Ectodermal cell (in vitro differentiated cells): ENCODE measurements around the gene OR4N2. TPM values are rescaled to one million over a fixed set of nuclear protein-coding genes. Genes with fewer than 3 reads are reported as not detected.
"Not testable (repeated sequence)": the region's sequence is repeated elsewhere in the genome, so short reads cannot be mapped to it uniquely, and the experiment has no call there.

Experiments
- H3K27ac ChIP-seq: 2 replicates; pipeline ENCODE4 v1.7.0; 2013; ENCODE audit warnings: mild to moderate bottlenecking, low read depth, low read length; ENCODE audit not compliant: insufficient read depth, poor library complexity, severe bottlenecking
- H3K27me3 ChIP-seq: 2 replicates; pipeline ENCODE4 v1.7.0; 2013; ENCODE audit warnings: mild to moderate bottlenecking, low read length; ENCODE audit not compliant: insufficient read depth, control insufficient read depth, poor library complexity, severe bottlenecking
- H3K36me3 ChIP-seq: one replicate; pipeline ENCODE4 v1.7.0; 2013; ENCODE audit warnings: low read length; ENCODE audit not compliant: control insufficient read depth, insufficient read depth
- H3K4me1 ChIP-seq: one replicate; pipeline ENCODE4 v1.7.0; 2013; ENCODE audit warnings: low read length; ENCODE audit not compliant: control insufficient read depth, insufficient read depth
- H3K4me3 ChIP-seq: 2 replicates; pipeline ENCODE4 v1.7.0; 2013; ENCODE audit warnings: low read depth, low read length, control low read depth; ENCODE audit not compliant: insufficient read depth
- H3K9me3 ChIP-seq: 2 replicates; pipeline ENCODE4 v1.7.0; 2013; ENCODE audit warnings: mild to moderate bottlenecking, low read length, moderate library complexity; ENCODE audit not compliant: control insufficient read depth
- WGBS, 2 experiments: methylation state at CpG; one replicate each; pipeline ENCODE4 v1.1.7; 2013; ENCODE audit warnings: missing lambda C conversion rate in 2 of 2; 5-methylcytosine and 5-hydroxymethylcytosine counted together
- polyA plus RNA-seq, 4 experiments: library from polyadenylated mRNA; stranded (reverse); fragments of 50-300 nt; gene quantifications; one replicate each; pipeline ENCODE4 v1.2.3, GENCODE V29; 2013

OR4N2 gene
- not detected for polyA plus RNA-seq (2013, experiment 1 of 4)
- polyA plus RNA-seq (2013, experiment 2 of 4) = not detected
- not detected for polyA plus RNA-seq (2013, experiment 3 of 4)
- not detected for polyA plus RNA-seq (2013, experiment 4 of 4)

- H3K4me1 ChIP-seq, H3K27me3 ChIP-seq, H3K27ac ChIP-seq, H3K4me3 ChIP-seq, H3K36me3 ChIP-seq: not testable (repeated sequence)
- peaks cover 14% of the 10 kb centered on the region for H3K9me3 ChIP-seq
- 86% methylated on average over 1 of the region's 1 CpG; no CpG with 5 or more reads in 1 of the 2 experiments for WGBS, 2 experiments
Observed at GRCh38 chr14:19803470-19803869, at the start of gene OR4N2. Gene OR4N2, plus strand, starts transcription at chr14:19803770. Its CDS starts 23,679 bp downstream, at chr14:19827449.

- no peaks in the 10 kb centered on the region for H3K27me3 ChIP-seq
- H3K4me3 ChIP-seq = no peak overlapping the region
- peaks cover 21% of the 10 kb centered on the region for H3K9me3 ChIP-seq
- H3K4me1 ChIP-seq = no peaks in the 10 kb centered on the region
- H3K36me3 ChIP-seq = no peaks in the 10 kb centered on the region
- WGBS, 2 experiments = 25 to 41% methylated on average over 1 to 2 of the region's 2 CpGs
- H3K27ac ChIP-seq = no peak overlapping the region
Observed at GRCh38 chr14:19754172-19754571, 49.4 kb upstream of the OR4N2 start.

- H3K4me3 ChIP-seq, H3K27ac ChIP-seq, H3K4me1 ChIP-seq, H3K36me3 ChIP-seq, H3K27me3 ChIP-seq: not testable (repeated sequence)
- H3K9me3 ChIP-seq = peaks cover 15% of the 10 kb centered on the region
- 55 to 59% methylated on average over 3 of the region's 3 CpGs for WGBS, 2 experiments
Observed at GRCh38 chr14:19771491-19771890, 32.1 kb upstream of the OR4N2 start.

- H3K9me3 ChIP-seq = peaks cover 15% of the 10 kb centered on the region
- no peaks in the 10 kb centered on the region for H3K27me3 ChIP-seq
- H3K36me3 ChIP-seq = no peaks in the 10 kb centered on the region
- H3K4me1 ChIP-seq = no peaks in the 10 kb centered on the region
- no peak overlapping the region for H3K27ac ChIP-seq
- 86 to 100% methylated on average over 1 of the region's 1 CpG for WGBS, 2 experiments
- no peak overlapping the region for H3K4me3 ChIP-seq
Observed at GRCh38 chr14:19771895-19772430, 31.6 kb upstream of the OR4N2 start.

- H3K4me3 ChIP-seq, H3K27me3 ChIP-seq, H3K27ac ChIP-seq, H3K36me3 ChIP-seq, H3K4me1 ChIP-seq: not testable (repeated sequence)
- 8 to 60% methylated on average over 1 to 2 of the region's 2 CpGs for WGBS, 2 experiments
- peaks cover 15% of the 10 kb centered on the region for H3K9me3 ChIP-seq
Observed at GRCh38 chr14:19772454-19772853, 31.1 kb upstream of the OR4N2 start.

GRCh38 chr14:19773204-19773603 is 30.4 kb upstream of the OR4N2 start, which contains the start of gene OR4M1:
Gene OR4M1, plus strand, starts transcription at chr14:19773504. Its CDS starts 6,819 bp downstream, at chr14:19780323.
- WGBS, 2 experiments = 0 to 13% methylated on average over 1 of the region's 1 CpG
- not testable (repeated sequence) for H3K27ac ChIP-seq

GRCh38 chr14:19775587-19775986 is 28.0 kb upstream of the OR4N2 start:
- Histone ChIP-seq H3K36me3 (no peaks in the 10 kb centered on the region), H3K9me3 (peaks cover 22% of the 10 kb centered on the region), H3K27ac (no peak overlapping the region), H3K27me3 (no peaks in the 10 kb centered on the region), H3K4me3 (no peak overlapping the region), H3K4me1 (no peaks in the 10 kb centered on the region)
- 70% methylated on average over 1 of the region's 1 CpG; no CpG with 5 or more reads in 1 of the 2 experiments for WGBS, 2 experiments

More at GRCh38 chr14:19773204-19773603, 30.4 kb upstream of the OR4N2 start, which contains the start of gene OR4M1:
- H3K27me3 ChIP-seq, H3K36me3 ChIP-seq, H3K4me3 ChIP-seq, H3K4me1 ChIP-seq: not testable (repeated sequence)
- peaks cover 17% of the 10 kb centered on the region for H3K9me3 ChIP-seq

- not testable (repeated sequence) for H3K27ac ChIP-seq, H3K36me3 ChIP-seq, H3K27me3 ChIP-seq, H3K4me3 ChIP-seq, H3K4me1 ChIP-seq
- H3K9me3 ChIP-seq = peaks cover 15% of the 10 kb centered on the region
- 82% methylated on average over 16 of the region's 16 CpGs for WGBS, 2 experiments
Observed at GRCh38 chr14:19785848-19786247, 17.7 kb upstream of the OR4N2 start.

- not testable (repeated sequence) for H3K4me3 ChIP-seq, H3K36me3 ChIP-seq, H3K4me1 ChIP-seq, H3K27ac ChIP-seq, H3K27me3 ChIP-seq
- H3K9me3 ChIP-seq = peaks cover 20% of the 10 kb centered on the region
- WGBS, 2 experiments = 71 to 74% methylated on average over 6 of the region's 6 CpGs
Observed at GRCh38 chr14:19787318-19787717, 16.3 kb upstream of the OR4N2 start.

- H3K9me3 ChIP-seq = peaks cover 20% of the 10 kb centered on the region
- not testable (repeated sequence) for H3K27ac ChIP-seq, H3K27me3 ChIP-seq, H3K4me1 ChIP-seq, H3K36me3 ChIP-seq, H3K4me3 ChIP-seq
- WGBS, 2 experiments = 64 to 65% methylated on average over 7 of the region's 7 CpGs
Observed at GRCh38 chr14:19788150-19788549, 15.4 kb upstream of the OR4N2 start.
